ELR (cell line): ENCODE results near the gene ZBTB18.

ENCODE experiments used
- DNase-seq: peaks from one replicate; pipeline ENCODE4 v3.0.0-alpha.2; 2015; ENCODE audit warnings: low read depth

ZBTB18 gene

GRCh38 chr1:244090645-244091044 is 39.6 kb downstream of the ZBTB18 start:
- DNase-seq = no peak

GRCh38 chr1:244092293-244092963 is 41.3 kb downstream of the ZBTB18 start:
- DNase-seq = peak; percentile 37

DNA sequence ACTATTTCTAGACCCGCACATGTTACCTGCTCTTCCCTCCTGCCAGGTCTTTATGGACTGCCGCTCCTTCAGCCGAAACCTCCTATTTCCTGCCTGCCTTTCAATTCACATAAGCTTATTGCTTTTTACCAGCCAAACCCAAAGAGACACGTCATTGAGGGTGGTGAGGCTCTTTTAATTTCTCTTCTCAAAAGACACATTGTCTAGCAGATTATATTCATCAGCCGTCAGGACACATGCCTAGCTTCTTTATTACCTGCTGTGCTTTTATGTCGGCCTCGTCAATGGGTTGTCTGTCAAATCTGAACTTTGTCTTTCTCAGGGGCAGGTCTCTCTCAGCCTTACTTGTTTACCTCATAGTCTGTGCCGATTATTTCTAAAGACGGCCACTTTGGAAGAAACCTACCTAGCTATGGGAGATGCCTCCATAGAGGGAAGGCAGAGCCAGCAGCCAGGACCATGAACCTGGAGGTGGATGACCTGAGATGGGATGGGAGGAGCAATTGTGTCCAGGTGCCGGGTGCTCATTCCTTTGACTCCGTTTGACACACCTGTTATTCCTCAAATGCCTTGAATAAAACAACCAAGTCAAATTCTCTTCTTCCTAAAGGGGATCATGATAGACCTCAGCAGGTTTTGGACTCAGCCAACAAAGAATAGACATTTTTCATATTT is 42.0 kb downstream of the ZBTB18 start:
- DNase-seq = no peak

GRCh38 chr1:244094880-244095528 is 43.9 kb downstream of the ZBTB18 start:
- DNase-seq = no peak

- no peak for DNase-seq
Observed at GRCh38 chr1:244095529-244095911, 44.4 kb downstream of the ZBTB18 start.

- DNase-seq = no peak
Observed at GRCh38 chr1:244096066-244096610, 45.1 kb downstream of the ZBTB18 start.

- DNase-seq = no peak
Observed at GRCh38 chr1:244096691-244097090, 45.6 kb downstream of the ZBTB18 start.

DNA sequence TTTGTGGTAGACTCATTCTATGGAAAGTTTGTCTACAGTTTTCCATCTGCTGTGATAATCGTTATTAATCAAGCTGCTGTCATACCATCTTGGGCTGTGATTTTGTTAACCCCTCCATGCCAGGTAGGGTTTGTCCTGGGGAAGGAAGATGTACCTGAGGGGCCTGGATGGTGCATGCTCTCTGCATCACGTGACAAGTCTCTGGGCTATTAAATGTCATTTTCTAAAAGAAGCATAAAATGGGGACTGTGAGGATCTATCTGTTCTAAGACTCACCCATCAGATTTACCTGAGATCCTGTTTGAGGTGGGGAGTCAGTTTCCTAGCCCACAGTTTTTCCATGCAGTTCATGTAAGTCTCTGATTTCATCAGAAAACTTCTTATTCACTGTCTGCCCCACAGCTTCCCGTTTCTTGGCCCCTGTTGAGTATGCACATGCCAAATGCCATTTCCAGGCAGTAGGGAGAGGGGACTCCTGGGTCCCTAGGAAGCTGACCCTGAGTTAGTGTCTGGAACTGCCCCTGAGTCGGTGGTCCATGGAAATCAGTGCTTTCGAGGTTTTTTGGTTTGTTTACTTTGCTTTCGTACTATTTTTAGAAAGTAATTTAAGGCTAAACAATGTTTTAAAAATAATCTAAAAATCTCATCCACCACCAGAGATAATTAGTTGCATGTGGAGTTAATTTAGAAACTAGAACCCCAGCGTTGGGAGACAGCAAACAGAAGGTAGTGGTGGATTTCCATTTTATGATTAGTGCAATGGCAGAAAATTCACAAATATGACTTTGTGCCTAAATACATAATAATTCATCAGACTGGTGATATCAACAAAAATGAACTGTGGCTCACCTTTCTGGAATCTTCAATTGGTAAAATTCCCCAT is 46.7 kb downstream of the ZBTB18 start:
- no peak for DNase-seq

DNA sequence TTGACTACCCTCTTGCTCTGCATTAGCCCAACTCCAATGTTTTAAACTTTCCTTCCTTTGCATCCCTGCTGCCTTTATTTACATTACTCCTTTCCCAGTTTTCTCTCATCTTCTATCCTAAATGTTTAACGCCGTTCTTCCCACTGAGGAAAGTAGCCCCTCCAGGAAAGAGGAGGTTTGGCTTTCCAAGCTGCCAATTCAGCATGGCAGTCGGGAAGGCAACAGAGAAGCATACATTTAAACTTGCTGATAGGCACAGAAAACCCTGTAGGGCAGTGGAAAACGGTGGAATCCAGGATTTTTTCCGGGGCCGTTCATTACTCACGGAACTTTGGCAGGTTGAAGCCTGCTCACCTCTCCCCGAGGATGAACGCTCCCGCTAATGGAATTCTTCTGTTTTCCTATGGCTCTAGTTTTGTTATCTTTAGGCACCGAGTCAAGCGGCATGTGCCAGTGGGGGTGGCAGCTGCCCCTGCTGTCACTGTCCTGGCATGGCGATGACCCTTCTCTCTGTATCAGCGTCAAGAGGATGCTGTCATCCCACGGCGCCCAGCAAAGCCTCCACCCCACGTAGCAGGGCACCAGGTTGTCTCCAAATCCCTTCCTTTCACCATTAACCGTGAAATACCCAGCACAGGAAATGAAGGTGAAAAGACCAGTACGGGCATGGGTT is 48.3 kb downstream of the ZBTB18 start:
- DNase-seq = no peak

DNA sequence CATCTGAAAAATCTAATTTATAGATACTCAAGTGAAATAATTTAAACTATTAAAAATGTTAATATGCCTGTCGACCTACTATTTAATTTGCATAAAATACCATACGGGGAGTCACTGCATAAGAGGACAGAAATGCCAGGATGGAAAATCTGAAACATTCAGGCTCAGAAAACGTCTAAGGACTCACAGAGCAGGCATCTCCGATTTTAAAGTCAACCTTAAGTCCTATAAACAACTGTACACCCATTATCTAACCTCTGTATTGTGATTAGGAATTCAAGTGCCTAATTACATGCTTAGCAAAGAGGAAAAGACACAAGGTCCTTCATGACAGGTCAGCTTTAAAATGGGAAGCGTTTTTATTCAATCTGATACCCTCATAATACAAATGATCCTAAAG is 49.2 kb downstream of the ZBTB18 start:
- no peak for DNase-seq

- no peak for DNase-seq
Observed at GRCh38 chr1:244100704-244101453, 49.8 kb downstream of the ZBTB18 start.

- no peak for DNase-seq
Observed at GRCh38 chr1:244102046-244102445, 51.0 kb downstream of the ZBTB18 start.

DNA sequence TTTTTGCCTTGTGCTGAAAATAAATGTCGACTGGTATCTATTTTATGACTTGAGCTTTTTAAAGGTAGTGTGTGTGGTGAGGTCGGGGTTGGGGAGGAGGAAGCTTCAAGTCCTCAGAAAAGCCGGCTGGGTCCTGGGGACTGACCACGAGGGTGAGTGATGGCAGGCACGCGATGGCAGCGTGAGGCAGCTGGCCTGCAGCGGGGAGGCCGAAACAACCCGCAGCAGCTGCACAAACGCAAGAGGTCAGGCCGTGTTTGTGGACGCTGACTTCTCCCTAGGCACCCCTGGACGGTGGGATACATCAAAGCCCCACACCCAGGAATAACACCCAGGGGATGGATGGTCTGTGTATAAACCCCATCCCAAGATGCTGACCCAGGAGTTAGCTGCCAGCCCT is 51.4 kb downstream of the ZBTB18 start:
- DNase-seq = no peak

GRCh38 chr1:244104309-244105060 is 53.4 kb downstream of the ZBTB18 start:
- DNase-seq = peak; percentile 95

DNA sequence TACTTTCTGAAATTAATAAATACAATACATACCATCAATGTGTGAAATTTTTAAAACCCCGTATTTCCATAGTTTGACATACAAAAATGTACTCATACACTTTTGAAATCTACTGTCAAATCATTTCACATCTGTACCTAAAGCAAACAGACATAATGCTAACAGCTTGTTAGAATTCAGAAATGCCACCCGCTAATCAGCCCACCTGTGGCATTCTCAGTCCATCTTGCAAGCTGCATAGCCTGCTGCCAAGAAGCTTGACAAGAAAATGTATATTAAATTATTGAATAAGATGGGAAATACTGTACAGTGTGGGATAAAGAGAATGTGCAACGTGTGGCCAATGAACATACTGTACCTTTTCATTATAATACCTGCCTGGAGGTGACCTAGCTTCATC is 55.1 kb downstream of the ZBTB18 start:
- DNase-seq = no peak
